SK-N-DZ (cell line): Measurements from ENCODE around the gene TMEM171. TPM values are rescaled to one million over a fixed set of nuclear protein-coding genes. Genes with fewer than 3 reads are reported as not detected.

Source experiments
- DNase-seq: peaks from one replicate; pipeline ENCODE4 v3.0.0-alpha.2; 2015; ENCODE audit warnings: low spot score
- polyA plus RNA-seq, 2 experiments: library from polyadenylated mRNA; depleted of rRNA; stranded (reverse); fragments of >200 nt; gene quantifications; 2 replicates each; pipeline ENCODE4 v1.2.3, GENCODE V29; 2014

Gene TMEM171, protein sequence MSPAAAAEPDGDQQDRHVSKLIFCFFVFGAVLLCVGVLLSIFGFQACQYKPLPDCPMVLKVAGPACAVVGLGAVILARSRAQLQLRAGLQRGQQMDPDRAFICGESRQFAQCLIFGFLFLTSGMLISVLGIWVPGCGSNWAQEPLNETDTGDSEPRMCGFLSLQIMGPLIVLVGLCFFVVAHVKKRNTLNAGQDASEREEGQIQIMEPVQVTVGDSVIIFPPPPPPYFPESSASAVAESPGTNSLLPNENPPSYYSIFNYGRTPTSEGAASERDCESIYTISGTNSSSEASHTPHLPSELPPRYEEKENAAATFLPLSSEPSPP
- not detected in 2 replicates for polyA plus RNA-seq (2014; cell fraction: cytosol; rRNA removed)
- not detected in 2 replicates for polyA plus RNA-seq (2014; cell fraction: nucleus; rRNA removed)

DNA sequence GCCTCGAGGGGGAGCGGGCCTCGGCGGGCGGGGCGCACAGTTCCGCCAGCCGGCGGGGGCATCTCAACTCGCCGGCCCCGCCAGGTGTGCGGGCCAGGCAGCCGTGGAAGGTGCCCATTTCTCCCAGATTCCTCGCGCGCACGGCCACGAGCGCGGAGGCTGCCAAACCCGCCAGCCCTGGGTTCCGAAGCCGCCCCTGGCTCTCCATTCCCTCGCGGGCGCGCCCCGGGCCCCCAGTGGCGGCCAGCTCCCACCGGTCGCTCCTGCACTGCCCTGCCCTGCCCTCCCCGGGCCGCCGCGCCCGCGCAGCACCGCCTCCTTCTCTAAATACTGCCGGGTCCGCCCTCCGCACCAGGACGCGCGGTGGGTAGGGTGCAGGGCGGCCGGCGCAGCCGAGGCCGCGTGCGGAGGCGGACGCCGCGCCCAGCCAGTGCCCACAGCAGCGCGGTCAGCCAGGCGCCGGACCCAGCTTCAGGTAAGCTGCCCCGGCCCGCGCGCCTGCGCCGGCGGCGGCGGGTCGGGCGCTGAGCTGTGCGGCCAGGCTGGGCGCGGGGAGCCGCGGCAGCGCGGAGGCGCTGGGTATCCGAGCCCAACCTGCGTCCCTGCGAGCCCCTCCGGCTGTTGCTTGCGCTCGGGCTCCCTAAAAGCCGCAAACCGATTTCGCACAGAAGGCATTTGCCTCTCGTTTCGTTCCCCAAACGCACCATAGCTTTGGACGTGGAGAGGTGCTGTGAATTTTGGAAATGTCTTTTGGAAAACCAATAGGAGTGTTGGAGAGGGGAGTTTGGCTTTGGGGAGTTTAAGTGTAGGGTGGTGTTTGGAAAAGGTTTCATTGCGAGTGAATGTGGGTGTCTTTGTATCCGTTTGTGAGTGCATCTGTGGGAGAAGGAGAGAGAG, at the start of gene TMEM171:
TMEM171 (plus strand) TSS at position 354 of the 897 bp plus-strand sequence. CDS start 2,799 bp downstream, outside the sequence.
- no peak for DNase-seq

DNA sequence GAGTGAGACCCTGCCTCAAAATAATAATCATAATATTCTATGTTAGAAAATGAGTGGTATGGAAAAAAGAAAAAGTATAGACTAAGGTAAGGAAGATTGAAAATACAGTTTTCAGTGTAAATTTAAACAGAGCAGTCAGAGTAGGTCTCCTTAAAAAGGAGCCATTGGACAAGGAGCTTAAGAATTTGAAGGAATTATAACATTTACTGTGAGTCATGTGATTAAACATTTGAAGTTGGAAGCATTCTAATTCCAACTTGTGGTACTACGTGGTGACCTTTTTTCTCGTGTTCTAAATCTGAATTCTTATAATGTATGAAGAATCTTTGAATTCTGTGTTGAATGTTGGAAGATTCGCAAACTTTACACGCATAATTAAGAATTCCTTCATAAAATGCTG, 39.3 kb upstream of the TMEM171 start:
- no peak for DNase-seq

DNA sequence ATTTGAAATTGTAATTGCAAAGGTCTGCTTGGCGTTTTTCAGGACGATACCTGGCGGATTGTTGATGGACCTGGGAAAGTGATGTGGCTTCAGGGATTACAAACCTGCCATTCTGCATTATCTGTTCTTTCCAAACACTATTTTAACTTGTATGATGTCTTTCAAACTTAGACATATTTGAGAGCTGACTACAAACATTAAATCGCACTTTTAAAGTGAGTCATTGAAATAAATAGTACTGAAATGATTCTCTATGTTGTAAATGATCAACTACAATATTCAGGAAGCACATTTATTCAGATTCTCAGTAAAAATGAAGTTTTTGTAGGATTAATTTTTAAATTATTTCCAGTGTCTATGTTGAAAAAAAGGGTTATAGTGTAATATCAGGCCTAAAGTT, 32.3 kb upstream of the TMEM171 start:
- no peak for DNase-seq

DNA sequence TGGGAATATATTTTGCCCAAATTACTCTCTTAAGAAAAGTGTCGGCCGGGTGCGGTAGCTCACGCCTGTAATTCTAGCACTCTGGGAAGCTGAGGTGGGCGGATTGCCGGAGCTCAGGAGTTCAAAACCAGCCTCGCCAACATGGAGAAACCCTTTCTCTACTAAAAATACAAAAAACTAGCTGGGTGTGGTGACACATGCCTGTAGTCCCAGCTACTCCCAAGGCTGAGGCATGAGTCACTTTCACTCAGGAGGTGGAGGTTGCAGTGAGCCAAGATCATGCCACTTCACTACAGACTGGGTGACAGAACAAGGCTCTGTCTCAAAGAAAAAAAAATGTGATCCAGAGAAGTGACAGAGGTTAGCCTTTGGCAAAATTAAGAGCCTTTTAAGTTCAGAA, 26.4 kb upstream of the TMEM171 start:
- DNase-seq: no peak

DNA sequence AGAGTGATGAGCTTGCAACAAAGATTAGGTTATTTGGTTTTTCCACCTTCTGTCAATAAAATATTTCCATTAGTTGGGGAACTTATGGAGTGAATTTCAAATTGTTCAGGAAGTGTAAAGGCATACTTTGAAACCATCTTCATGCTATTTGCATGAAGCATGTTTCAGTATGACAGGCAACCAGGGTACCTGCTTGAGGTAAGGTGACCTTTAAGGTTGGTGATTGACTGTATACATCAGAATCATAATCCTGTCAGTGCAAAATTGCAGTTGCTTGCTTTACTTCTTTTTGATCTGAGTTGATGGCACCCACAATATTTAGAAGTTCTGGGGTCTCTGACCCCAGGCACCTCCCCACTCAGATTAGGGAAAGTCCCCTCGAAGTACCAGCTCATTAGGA, 26.0 kb upstream of the TMEM171 start:
- DNase-seq: no peak

DNA sequence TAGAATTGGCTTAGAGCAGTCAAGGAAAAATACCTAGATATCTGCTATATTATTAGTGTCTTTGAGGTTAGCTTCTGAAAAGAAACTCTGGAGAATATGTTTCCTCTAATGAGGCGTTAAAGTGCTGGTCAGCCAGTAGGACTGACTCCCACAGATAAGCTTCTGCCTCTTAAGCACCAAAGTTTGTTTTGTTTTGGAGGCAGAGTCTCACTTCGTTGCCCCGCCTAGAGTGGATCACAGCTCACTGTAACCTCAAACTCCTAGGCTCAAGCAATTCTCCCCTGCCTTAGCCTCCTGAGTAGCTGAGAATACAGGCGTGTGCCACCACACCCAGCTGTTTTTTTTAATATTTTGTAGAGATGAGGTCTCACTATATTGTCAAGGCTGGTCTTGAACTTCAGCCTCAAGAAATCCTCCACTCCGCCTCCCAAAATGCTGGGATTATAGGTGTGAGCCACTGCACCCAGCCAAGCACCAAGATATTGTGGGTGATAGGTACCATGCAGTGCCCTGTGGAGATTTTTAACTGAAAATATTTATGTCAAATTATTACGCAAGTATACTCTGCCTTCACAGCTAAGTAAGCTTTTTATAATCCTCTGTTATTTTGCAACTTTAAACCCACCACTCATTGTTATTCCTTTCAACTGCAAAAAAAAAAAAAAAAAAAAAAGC, 24.7 kb upstream of the TMEM171 start:
- no peak for DNase-seq

DNA sequence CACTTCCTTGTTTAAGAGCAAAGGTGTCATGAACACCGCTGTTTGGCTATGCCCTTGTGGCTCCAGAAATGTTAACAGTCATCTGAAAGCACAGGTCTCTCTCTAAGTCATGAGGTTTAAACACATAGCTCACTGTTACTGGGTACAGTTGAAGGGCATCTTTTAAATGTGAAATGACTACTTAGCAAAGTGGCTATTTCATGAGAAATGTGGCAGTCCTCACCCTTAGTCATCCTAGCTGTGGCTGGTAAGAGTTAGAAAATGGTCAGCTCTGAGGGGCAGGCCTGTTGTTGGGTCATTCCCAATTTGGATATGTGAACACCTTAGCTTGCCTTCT, 24.2 kb upstream of the TMEM171 start:
- DNase-seq: no peak

DNA sequence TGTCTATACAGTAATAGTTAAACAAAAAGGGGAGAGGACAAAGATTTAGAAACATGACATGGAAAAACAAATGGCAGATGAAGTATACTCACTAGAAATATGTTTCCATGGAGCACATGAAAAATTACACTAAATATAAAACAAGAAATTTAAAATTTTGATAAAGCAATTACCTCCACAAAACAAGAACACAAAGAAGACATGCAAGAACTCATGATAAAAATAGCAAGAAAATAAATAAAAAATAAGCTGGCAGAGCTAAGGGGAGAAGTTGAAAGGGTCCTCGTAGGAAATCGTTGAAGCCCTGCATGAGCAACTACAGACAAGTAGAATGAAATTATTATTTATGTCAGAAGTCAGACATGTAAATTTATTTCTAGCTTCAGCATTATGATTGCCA, 22.6 kb upstream of the TMEM171 start:
- no peak for DNase-seq

DNA sequence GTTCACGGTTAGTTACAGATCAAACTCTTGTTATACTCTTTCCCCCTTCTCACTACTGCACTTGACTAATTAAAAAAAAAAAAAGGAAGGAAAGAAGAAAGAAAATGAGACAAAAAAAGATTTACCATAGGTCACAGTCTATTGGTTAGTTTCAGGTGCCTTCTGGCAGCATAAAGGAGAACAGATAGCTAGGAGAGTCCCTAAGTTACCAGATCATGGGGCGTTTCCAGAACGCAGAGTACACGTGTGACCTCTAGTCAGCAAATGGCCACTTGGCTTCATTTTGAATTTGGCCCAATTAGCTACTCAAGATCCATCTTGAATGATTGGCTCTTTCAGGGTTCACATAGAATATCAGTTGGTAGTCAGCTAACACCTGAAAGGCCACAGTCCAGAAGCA, 20.3 kb upstream of the TMEM171 start:
- no peak for DNase-seq

DNA sequence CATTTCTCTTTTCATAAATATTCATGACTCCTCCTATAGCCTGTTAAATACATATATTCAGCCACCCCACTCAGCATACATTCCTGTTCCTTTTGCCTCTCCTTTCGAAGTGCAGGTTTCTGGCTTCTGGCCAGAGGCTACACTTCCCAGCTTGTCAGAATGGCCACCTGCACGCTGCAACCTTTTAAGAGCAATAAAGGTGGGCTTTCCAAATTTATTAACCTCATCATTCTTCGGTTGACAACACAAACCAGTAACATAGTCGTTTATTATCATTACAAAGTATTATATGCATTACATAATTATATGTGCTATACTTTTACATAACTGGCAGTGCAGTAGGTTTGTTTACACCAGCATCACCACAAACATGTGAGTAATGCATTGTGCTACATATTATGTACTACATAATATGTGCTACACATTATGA, 16.5 kb upstream of the TMEM171 start:
- no peak for DNase-seq

DNA sequence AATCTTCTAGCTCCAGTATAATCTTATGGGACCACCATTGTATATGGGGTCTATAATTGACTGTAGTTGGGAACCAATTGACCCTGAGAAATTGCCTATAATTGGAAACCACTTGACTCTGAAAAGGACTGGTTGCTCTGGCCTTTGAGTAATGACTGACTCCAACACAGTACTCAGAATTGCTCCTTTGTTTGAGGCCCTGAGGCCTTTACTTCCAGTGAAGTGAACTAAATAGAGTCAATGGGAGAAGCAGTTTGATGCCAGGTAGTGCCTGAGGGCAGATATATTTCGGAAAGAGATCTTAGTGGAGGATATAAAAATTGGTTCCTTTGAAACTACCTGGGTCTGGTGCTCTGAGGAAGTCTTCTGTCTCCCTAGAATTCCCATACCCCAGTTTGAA, 16.0 kb upstream of the TMEM171 start:
- no peak for DNase-seq

DNA sequence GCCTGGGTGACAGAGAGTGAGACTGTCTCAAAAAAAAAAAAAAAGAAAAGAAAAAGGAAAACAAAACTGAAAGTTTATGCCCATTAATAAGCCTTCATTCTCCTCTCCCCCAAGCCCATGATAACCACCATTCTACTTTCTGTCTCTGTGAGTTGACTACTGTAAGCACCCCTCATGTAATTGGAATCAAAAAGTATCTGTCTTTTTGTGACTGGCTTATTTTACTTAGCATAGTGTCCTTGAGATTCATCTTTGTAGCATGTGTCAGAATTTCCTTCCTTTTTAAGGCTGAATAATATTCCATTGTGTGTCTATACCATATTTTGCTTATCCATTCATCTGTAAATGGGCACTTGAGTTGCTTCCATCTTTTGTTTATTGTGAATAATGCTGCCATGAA, 14.0 kb upstream of the TMEM171 start:
- DNase-seq: no peak

DNA sequence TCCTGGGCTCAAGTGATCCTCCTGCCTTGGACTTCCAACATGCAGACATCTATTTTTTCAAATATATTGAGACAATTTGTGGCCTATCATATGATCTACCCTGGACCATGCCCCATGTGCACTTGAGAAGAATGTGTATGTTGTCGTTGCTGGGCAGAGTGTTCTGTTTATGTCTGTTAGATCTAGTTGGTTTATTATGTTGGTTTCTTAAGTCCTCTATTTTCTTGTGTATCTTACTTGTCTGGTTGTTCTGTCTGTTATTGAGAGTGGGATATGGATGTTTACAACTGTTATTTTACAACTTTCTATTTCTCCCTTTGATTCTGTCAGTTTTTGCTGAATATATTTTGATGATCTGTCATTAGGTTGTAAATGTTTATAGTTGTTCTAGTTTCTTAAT, 10.2 kb upstream of the TMEM171 start:
- DNase-seq: no peak

DNA sequence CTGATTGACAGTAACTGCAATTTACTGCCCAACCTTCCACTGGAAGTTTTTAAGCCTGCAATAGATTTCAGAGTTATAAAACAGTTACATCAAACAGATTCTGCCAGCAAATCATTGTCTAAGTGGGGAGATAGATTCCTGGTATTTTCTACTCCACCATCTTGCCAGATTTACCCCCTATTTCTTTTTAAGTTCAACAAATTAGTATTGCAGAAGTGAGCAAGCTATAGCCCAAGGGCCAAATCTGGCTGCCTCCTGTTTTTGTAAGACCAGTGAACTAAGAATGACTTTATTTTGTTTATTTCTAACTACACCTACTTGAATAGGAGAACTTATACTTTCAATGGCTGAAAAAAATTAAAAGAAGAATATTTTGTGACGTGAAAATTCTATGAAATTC, 8.8 kb upstream of the TMEM171 start:
- DNase-seq: no peak

DNA sequence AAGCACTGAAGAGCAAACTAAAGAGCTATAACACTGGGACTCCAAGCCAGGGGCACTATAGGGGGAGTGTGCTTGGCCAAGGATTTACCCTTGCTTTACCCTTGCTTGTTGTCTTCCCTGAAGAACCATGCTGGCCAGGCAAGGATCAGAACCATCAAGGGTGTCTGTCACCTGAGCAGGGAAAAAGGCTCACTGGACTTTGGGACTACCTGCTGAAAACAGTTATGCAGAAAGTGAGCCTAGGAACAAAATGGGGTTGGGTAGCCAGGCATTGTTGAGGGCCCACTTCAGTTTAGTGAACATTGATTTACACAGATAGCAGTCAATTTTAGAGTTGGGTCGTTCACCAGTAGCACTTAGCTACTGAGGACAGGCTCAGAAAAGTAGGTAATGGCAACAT, 8.0 kb upstream of the TMEM171 start:
- no peak for DNase-seq

DNA sequence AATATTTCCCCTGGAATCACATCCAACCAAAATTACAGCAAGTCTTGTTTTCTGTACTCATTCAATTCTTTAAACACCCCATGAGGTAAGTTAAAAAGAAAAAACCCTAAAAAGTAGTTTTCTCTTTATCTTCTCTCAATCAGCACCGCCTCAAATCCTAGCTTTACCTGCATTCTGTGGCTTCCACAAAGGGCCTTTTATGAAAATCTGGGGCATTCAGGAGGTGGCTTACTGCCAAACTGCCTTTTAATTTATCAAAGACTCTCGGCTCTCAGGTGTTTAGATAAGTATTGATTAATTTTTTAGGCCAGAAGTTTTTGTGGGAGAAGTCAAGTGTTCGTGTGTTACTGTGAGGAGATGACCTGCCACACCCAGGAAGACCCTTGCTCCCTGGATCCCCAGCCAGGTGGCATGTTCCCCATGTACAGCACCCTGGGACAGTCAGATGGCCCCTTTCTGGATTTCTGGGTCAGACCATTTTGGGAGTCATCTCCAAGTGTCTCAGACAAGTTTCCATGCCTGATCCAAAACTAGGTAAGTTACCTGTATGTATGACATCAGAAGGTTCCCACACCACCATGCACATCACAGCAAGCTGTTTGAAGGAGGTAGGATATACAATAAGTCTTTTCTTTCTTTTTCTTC, 6.2 kb upstream of the TMEM171 start:
- no peak for DNase-seq

DNA sequence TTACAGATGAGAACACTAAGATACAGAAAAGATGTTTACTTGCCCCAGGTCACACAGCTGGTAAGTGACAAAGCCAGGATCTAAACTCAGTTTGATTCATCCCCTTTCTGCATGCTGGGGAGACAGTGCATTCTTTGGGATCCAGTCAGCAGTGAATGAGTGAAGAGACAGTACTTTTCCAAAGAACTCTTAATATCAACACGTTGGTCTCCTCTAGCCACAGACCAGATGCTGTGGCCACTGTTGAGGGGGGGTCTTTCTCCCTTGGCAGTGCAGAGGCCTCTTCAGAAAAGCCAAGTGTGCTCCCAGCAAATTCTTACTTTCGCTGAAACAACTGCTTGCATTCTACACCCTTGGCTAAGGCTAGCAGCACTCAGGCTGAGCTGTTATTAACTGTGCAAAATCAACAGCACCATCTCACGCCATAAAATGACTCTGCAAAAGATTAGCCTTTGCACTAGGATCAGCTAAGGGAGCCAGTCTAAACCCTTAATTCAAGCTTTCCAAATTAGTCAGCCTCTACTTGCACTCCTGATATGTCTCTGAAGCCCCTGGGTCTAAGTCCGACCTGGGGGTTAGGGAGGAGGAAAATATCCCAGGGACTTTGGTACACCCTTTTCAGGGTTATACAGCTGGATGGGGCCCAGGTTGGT, 4.8 kb upstream of the TMEM171 start:
- no peak for DNase-seq

DNA sequence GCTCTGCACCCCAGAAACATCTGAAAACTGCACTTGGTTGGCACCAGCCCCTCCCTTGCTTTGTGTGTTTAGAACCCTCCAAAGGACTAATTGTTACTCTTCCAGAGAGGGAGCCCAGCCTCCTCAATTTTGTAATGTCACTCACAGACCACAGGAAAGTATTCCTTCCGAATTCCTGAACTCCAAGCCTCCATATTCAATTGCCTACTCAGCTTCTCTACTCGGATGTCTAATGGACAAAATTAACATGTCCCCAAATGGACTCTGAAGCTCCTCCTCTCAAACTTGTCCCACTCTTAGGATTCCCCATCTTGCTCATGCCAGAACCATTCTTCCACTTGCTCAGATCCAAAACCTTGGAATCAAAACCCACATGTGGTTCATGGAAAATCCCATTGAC, 3.9 kb upstream of the TMEM171 start:
- no peak for DNase-seq

DNA sequence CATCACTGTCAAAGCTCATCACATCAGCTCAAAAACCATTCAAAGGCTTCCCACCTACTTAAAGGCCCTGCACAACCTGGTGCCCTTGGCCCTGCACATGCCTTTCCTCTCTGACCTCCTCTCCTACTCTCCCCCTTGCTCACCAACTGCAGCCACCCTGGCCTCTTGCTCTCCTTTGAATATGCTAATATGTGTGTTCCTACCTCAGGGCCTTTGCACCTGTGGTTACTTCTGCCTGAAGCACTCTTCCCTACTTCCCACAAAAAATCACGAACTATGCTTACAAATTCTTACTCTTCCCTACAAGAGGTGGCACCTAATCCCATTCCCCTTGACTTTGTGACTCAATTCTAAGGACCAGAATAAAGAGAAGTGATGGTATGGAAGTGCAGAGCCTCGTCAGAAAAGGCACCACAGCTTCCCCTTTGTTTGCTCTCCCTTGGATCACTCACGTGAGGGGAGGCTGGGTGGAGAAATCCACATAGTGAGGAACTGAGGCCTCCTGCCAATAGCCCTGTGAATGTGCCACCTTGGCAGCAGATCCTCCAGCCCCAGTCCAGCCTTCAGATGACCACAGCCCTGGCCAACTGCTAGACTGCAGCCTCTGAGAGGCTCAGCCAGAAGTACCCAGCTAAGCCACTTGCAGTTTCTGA, 3.2 kb upstream of the TMEM171 start:
- DNase-seq: no peak

DNA sequence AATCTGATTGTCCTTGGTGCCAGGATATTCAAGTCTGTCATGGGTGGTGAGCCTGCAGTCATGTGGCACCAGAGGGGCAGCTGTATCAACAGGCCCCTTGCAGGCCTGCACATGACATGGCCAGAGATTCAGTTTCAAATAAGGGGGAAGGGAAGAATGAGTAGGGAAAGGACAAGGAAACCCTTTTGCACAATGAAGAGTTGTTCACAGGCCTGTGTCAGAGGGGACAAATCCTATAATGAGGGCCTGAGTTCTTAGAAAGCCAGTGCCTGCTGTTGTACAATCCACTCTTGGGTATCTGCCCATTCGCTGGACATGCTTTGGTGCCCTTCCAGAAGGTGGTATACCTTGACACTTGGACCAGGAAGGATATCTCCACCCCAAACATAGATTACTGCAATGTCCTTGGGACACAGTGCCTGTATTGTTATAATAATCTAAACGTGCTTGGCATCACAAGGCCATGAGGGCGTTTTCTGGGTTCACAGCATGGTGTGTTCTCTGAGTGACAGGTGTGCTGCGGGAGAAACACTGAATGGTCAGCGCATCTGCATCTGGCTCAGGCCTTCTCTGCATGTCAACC, 1.9 kb upstream of the TMEM171 start:
- no peak for DNase-seq
